ENCODE data around the gene MPPE1. TPM values are rescaled to one million over a fixed set of nuclear protein-coding genes. Genes with fewer than 3 reads are reported as not detected.

The MPPE1 gene
- total RNA-seq, 4 donors from 2014 or later, result 11.0 to 49.2 (median 28.8) TPM

DNA sequence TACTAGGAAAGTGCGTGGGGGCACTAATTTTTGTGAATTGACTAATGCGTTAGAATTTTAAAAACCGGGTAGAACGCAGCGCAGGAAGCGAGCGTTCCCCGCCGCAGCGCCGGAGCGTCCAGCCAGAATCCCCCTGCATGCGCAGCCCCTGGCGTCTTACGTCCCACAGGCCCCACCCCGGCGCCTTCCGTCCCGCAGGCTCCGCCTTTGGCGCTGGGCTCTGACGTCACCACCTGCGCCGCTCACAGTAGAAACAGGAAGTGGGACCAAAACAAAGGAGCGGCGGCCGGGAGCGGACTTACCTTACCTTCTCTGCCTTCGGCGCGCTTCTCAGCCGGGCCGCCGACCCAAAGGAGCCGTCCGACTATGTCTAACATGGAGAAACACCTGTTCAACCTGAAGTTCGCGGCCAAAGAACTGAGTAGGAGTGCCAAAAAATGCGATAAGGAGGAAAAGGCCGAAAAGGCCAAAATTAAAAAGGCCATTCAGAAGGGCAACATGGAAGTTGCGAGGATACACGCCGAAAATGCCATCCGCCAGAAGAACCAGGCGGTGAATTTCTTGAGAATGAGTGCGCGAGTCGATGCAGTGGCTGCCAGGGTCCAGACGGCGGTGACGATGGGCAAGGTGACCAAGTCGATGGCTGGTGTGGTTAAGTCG is 56.8 kb downstream of the MPPE1 start, which contains the start of gene CHMP1B:
TSS of gene CHMP1B (plus strand) at position 268 of the 660 bp plus-strand sequence. CDS start at position 367, 99 bp downstream.
- TF ChIP-seq, protein P1, sequence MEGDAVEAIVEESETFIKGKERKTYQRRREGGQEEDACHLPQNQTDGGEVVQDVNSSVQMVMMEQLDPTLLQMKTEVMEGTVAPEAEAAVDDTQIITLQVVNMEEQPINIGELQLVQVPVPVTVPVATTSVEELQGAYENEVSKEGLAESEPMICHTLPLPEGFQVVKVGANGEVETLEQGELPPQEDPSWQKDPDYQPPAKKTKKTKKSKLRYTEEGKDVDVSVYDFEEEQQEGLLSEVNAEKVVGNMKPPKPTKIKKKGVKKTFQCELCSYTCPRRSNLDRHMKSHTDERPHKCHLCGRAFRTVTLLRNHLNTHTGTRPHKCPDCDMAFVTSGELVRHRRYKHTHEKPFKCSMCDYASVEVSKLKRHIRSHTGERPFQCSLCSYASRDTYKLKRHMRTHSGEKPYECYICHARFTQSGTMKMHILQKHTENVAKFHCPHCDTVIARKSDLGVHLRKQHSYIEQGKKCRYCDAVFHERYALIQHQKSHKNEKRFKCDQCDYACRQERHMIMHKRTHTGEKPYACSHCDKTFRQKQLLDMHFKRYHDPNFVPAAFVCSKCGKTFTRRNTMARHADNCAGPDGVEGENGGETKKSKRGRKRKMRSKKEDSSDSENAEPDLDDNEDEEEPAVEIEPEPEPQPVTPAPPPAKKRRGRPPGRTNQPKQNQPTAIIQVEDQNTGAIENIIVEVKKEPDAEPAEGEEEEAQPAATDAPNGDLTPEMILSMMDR (IDR thresholded peaks at IDR 0.05), result no peak
- DNase-seq (ENCODE audit: low spot score), result peak; percentile 96
- ATAC-seq (ENCODE audit: low FRiP score), result peak; percentile 93

DNA sequence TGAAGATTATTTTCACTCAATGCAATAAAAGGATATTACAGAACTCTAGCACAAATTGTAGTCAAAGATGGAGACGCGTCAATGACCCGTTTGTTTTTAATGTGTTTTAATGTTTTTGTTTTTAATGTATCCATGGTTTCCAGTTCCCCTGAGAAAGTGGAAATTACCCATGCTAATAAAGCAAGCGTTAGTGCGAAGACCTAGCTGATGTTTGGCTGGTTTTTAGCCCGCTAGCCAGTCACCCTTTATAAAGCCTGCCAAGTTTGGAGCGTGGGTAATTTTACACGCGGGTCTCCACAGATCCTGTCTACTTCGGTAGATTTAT is 57.3 kb downstream of the MPPE1 start:
- TF ChIP-seq, protein P1 (IDR thresholded peaks at IDR 0.05), result no peak
- peak; percentile 80 for ATAC-seq (ENCODE audit: low FRiP score)
- DNase-seq (ENCODE audit: low spot score), result no peak

DNA sequence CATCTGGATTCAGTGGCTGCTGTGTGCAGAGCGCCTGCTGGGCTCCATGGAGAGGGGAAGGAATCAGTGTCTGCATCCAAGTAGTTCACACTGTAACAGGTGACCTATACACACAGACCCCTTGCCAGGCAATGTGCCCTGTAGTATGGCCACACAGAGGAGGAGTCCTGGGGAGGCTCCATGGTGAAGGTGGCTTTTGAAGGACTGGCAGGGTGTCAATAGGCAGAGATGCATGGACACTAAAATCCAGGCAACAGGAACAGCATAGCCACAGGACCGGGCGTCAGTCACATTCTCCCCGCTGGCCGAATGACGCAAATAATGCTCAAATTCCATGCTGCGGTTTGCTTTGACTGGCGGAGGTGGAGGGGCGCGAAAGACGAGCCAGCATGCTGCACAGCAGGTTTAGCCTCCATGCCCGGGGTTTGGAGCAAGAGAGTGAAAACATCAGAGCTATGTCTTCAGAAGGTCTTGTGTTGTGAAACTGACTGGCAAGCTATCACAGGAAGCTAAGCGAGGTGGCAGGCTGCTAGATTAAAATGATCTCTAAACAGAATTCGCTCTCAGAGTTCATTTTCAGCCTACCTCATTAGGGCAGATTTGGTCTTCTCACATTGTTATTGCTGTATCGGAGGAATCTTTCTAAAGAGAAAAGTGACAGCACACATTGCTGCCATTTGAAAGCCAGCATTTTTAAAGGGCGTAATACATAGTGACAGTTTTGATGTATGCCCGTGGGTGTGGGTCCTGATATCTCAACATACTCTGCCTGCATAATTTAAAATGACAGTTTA is 58.1 kb downstream of the MPPE1 start:
- TF ChIP-seq, protein P1 (IDR thresholded peaks at IDR 0.05), result no peak
- ATAC-seq (ENCODE audit: low FRiP score) (peak; percentile 49), DNase-seq (ENCODE audit: low spot score) (no peak)

DNA sequence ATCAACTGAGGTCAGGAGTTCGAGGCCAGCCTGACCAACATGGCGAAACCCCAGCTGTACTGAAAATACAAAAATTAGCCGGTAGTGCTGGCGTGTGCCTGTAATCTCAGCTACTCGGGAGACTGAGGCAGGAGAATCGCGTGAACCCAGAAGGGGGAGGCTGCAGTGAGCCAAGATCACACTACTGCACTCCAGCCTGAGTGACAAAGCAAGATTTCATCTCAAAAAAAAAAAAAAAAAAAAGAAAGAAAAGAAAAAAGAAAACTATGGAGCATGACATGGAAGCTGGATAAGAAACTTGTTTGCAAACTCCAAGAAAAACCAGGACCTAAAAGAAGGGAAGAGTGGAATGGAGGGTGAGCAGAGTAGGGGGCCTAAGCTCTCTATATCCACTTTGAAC is 58.8 kb downstream of the MPPE1 start:
- TF ChIP-seq, protein P1 (IDR thresholded peaks at IDR 0.05), result no peak
- ATAC-seq (ENCODE audit: low FRiP score), result no peak

DNA sequence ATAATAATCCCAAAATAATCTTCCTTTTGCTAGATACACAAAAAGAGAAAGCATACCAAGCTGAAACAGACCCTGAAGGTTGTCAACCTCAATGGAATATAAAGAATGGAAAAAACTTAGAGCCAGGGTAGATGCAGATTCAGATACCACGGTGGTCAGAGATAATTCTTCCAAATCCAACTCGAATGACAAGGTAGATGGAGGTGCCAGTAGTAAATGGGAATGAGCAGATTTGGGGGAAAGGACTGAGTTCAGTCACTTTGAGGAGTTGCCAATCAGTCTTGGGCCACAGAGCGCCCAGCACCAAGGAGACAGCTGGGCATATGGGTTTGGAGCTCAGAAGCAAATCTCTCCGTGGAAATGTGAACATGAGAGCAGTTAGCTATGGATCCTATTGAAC is 60.3 kb downstream of the MPPE1 start:
- ATAC-seq (ENCODE audit: low FRiP score), result no peak
- DNase-seq (ENCODE audit: low spot score), result no peak
- TF ChIP-seq, protein P1 (IDR thresholded peaks at IDR 0.05), result no peak

More for the DNA sequence above, 58.8 kb downstream of the MPPE1 start:
- no peak for DNase-seq (ENCODE audit: low spot score)

DNA sequence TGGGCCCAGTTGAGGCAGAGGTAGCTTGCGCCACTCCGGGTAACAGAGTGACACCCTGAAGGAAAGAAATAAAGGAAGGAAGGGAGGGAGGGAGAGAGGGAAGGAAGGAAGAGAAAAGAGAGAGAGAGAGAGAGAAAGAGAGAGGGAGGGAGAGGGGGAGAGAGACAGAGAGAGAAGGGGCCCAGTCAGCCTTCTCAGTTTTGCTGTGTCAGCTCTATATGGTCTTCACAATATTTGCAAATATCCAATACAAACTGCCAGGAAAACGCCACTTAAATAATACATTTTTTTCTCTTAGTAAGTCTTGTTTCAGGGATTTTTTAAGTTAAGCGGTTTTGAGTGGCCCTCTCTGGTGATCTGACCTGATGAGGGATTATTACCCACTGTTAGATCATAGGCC is 62.5 kb downstream of the MPPE1 start:
- TF ChIP-seq, protein P1 (IDR thresholded peaks at IDR 0.05), result no peak
- no peak for ATAC-seq (ENCODE audit: low FRiP score)

More for the DNA sequence above, 62.5 kb downstream of the MPPE1 start:
- DNase-seq (ENCODE audit: low spot score), result no peak
